ENCODE data around the gene PTGDS. TPM values are rescaled to one million over a fixed set of nuclear protein-coding genes. Genes with fewer than 3 reads are reported as not detected.

The PTGDS gene
- total and polyA plus RNA-seq, 9 of the 15 experiments (the other 6 are each of a cell fraction or from before 2014, with no cell fraction given) = 0.46 to 7.1 (median 2.0) TPM

GRCh38 chr9:136954270-136955083, 22.8 kb upstream of the PTGDS start:
- H2AFZ ChIP-seq (ENCODE audit: low read depth, low read length) = no peak overlapping the region
- H3K4me2 ChIP-seq (ENCODE audit: insufficient read depth, low read length) = no peak overlapping the region
- no peaks in the 10 kb centered on the region for H3K36me3 ChIP-seq (ENCODE audit: control insufficient read depth, insufficient read depth, low read length)
- intact Hi-C loops (cut with micrococcal nuclease) = no loop called here
- H3K4me1 ChIP-seq (replicated peaks in 1 of 2; ENCODE audit: control insufficient read depth in 2 of 2, insufficient read depth in 2 of 2, low read length in 2 of 2) = peaks cover 0 to 65% of the 10 kb centered on the region in 2 experiments; a peak in 4 of 5 replicates
- POLR2A ChIA-PET = interaction anchor here (1.0 kb wide), 1 partner anchor 19 kb away, joined by 6 read pairs; no protein-coding TSS in a partner anchor
- ATAC-seq (no peak), DNase-seq (ENCODE audit: extremely low read depth in 1 of 4, low spot score in 3 of 4) (no peak), FAIRE-seq (no peak)
- WGBS (ENCODE audit: insufficient coverage, low coverage, missing lambda C conversion rate) = 9% methylated on average over 13 of the region's 25 CpGs
- no peaks in the 10 kb centered on the region for H3K79me2 ChIP-seq (ENCODE audit: control insufficient read depth, insufficient read depth, low read length)
- no peak overlapping the region for H3K4me3 ChIP-seq
- H3K9me3 ChIP-seq (replicated peaks; ENCODE audit: control insufficient read depth, insufficient read depth, low read depth, low read length) = no peaks in the 10 kb centered on the region
- 0 out of 2 replicates have a peak, but pooled peaks cover 4% of the 10 kb centered on the region for H4K20me1 ChIP-seq (replicated peaks; ENCODE audit: control insufficient read depth, insufficient read depth, low read length)
- in situ Hi-C loops (cut with MboI) = no loop called here
- no peak overlapping the region for H3K27ac ChIP-seq (ENCODE audit: extremely low read depth, low read depth, low read length)
- no peaks in the 10 kb centered on the region for H3K9me1 ChIP-seq (ENCODE audit: control insufficient read depth, insufficient read depth, low read length)
- H3K9ac ChIP-seq (ENCODE audit: insufficient read depth in 1 of 2, low read depth in 2 of 2, low read length in 2 of 2) = no peak overlapping the region
- no TSS peak for BruUV-seq (replicated peaks)
- CTCF ChIA-PET (ENCODE audit: low intra/inter-chr PET ratio) = no interaction called here
- H3K27me3 ChIP-seq (ENCODE audit: control insufficient read depth in 2 of 2, insufficient read depth in 2 of 2, low read length in 2 of 2) = peaks cover 2 to 7% of the 10 kb centered on the region in 2 experiments; a peak in 3 of 5 replicates
- TF ChIP-seq ZBTB34 (CRISPR knock-in tag; IDR thresholded peaks at IDR 0.05) (no peak), ZNF77 (CRISPR knock-in tag; IDR thresholded peaks at IDR 0.05) (no peak), ZNF146 (CRISPR knock-in tag; IDR thresholded peaks at IDR 0.05; ENCODE audit: unreplicated experiment) (no peak), ARID1B (IDR thresholded peaks at IDR 0.05) (no peak), E2F3 (CRISPR knock-in tag; IDR thresholded peaks at IDR 0.05) (no peak), ZNF175 (CRISPR knock-in tag; IDR thresholded peaks at IDR 0.05; ENCODE audit: low read depth) (no peak), ZNF79 (CRISPR knock-in tag; IDR thresholded peaks at IDR 0.05; ENCODE audit: low read depth) (no peak), NEUROD1 (IDR thresholded peaks at IDR 0.05; ENCODE audit: borderline replicate concordance, low read depth, low read length, partially characterized antibody) (no peak), ZNF778 (CRISPR knock-in tag; IDR thresholded peaks at IDR 0.05) (no peak), BHLHE40 (IDR thresholded peaks at IDR 0.05; ENCODE audit: low read length) (no peak), HES1 (IDR thresholded peaks at IDR 0.05; ENCODE audit: low read depth) (no peak), GTF3C2 (IDR thresholded peaks at IDR 0.05; ENCODE audit: borderline replicate concordance, extremely low read depth, insufficient read length) (no peak), TBL1XR1 (IDR thresholded peaks at IDR 0.05; ENCODE audit: low read length in 2 of 2) (no peak), RAD51 (IDR thresholded peaks at IDR 0.05; ENCODE audit: borderline replicate concordance, low read depth) (no peak), MTA2 (IDR thresholded peaks at IDR 0.05; ENCODE audit: low read depth) (no peak), RBBP5 (IDR thresholded peaks at IDR 0.05; ENCODE audit: borderline replicate concordance, insufficient read depth, low read length, poor library complexity, severe bottlenecking) (no peak), POLR2G (IDR thresholded peaks at IDR 0.05; ENCODE audit: low read depth, low read length) (no peak)
